Cardiac septum (tissue), 1 donor: ENCODE measurements around the gene SLC16A3. TPM values are rescaled to one million over a fixed set of nuclear protein-coding genes. Genes with fewer than 3 reads are reported as not detected.

ENCODE experiments used
- DNase-seq: peaks from one replicate; pipeline ENCODE4 v3.0.0-alpha.2; 2020; ENCODE audit warnings: low spot score
- intact Hi-C: fragments of 100-400 bp; cut with DNase I; formaldehyde crosslinking; loops from one replicate; pipeline ENCODE4 v1.14.0; 2022
- total RNA-seq: library from RNA; stranded (reverse); fragmentation: NEBNext Ultra II Directional; extraction: Animal tissue kit (Norgen Biotek cat#: 25700); gene quantifications from one replicate; pipeline ENCODE4 v1.2.1, GENCODE V29; 2021
- donor health status: DM: no; HTN: no; CAD: no.

The SLC16A3 gene
- total RNA-seq, 1 donor from 2014 or later, result 20.7 TPM

GRCh38 chr17:82274134-82275020 is 45.5 kb downstream of the SLC16A3 start:
- no peak for DNase-seq
- intact Hi-C loops, result loop anchor here (1.0 to 5.0 kb wide), 3 partner anchors 8 to 37 kb away; no protein-coding TSS in a partner anchor

GRCh38 chr17:82275326-82275725 is 46.5 kb downstream of the SLC16A3 start:
- no peak for DNase-seq
- intact Hi-C loops, result loop anchor here (1.0 to 2.0 kb wide), 2 partner anchors 9 to 17 kb away; no protein-coding TSS in a partner anchor

- intact Hi-C loops, result no loop called here
- no peak for DNase-seq
Measured at GRCh38 chr17:82276938-82277337, 48.1 kb downstream of the SLC16A3 start.

GRCh38 chr17:82277851-82278250 is 49.0 kb downstream of the SLC16A3 start:
- no peak for DNase-seq

GRCh38 chr17:82278308-82278707 is 49.5 kb downstream of the SLC16A3 start:
- no peak for DNase-seq
- intact Hi-C loops, result no loop called here

More at GRCh38 chr17:82277851-82278250, 49.0 kb downstream of the SLC16A3 start:
- intact Hi-C loops, result no loop called here

GRCh38 chr17:82278786-82279391 is 50.0 kb downstream of the SLC16A3 start:
- DNase-seq, result no peak
- intact Hi-C loops, result no loop called here

GRCh38 chr17:82280537-82280936 is 51.7 kb downstream of the SLC16A3 start:
- DNase-seq, result no peak
- intact Hi-C loops, result no loop called here

GRCh38 chr17:82281076-82281475 is 52.2 kb downstream of the SLC16A3 start:
- intact Hi-C loops, result no loop called here
- DNase-seq, result no peak

GRCh38 chr17:82281502-82282238 is 52.8 kb downstream of the SLC16A3 start:
- DNase-seq, result no peak
- intact Hi-C loops, result no loop called here

- DNase-seq, result no peak
Measured at GRCh38 chr17:82282239-82283207, 53.7 kb downstream of the SLC16A3 start.

GRCh38 chr17:82283208-82283749 is 54.4 kb downstream of the SLC16A3 start:
- intact Hi-C loops, result no loop called here
- DNase-seq, result no peak

More at GRCh38 chr17:82282239-82283207, 53.7 kb downstream of the SLC16A3 start:
- intact Hi-C loops, result no loop called here

GRCh38 chr17:82285141-82285540 is 56.3 kb downstream of the SLC16A3 start:
- no peak for DNase-seq
- intact Hi-C loops, result no loop called here

- no peak for DNase-seq
Measured at GRCh38 chr17:82287013-82287867, 58.4 kb downstream of the SLC16A3 start.

GRCh38 chr17:82287868-82288801 is 59.3 kb downstream of the SLC16A3 start:
- intact Hi-C loops, result no loop called here
- no peak for DNase-seq

More at GRCh38 chr17:82287013-82287867, 58.4 kb downstream of the SLC16A3 start:
- intact Hi-C loops, result no loop called here
